GM12891 (cell line): Measurements from ENCODE around the gene CD244.

Experiments
- PAX5 ChIP-seq: IDR thresholded peaks from 2 replicates; pipeline ENCODE4 v1.6.1; 2011; ENCODE audit warnings: low read length, moderate library complexity, mild to moderate bottlenecking; ENCODE audit not compliant: insufficient read depth, severe bottlenecking
- POLR2A ChIP-seq: IDR thresholded peaks from 2 replicates; pipeline ENCODE4 v1.6.1; 2011; ENCODE audit warnings: low read depth, low read length, control low read depth
- POLR2AphosphoS5 ChIP-seq: IDR thresholded peaks from 2 replicates; pipeline ENCODE4 v1.6.1; 2011; ENCODE audit warnings: low read depth, low read length, control low read depth
- POU2F2 ChIP-seq: IDR thresholded peaks from 2 replicates; pipeline ENCODE4 v1.6.1; 2011; ENCODE audit warnings: low read depth, mild to moderate bottlenecking, control low read depth, low read length, moderate library complexity
- SPI1 ChIP-seq: IDR thresholded peaks from 2 replicates; pipeline ENCODE4 v1.6.1; 2011; ENCODE audit warnings: low read depth, low read length, control low read depth
- TAF1 ChIP-seq: IDR thresholded peaks from 2 replicates; pipeline ENCODE4 v1.6.1; 2011; ENCODE audit warnings: low read depth, low read length, control low read depth

GRCh38 chr1:160797861-160798273 is 64.8 kb downstream of the CD244 start:
- TF ChIP-seq POLR2AphosphoS5: no peak
- no peak for TF ChIP-seq TAF1
- no peak for TF ChIP-seq POLR2A
- no peak for TF ChIP-seq POU2F2
- no peak for TF ChIP-seq SPI1
- no peak for TF ChIP-seq PAX5
